CD4-positive, alpha-beta T cell treated with Interleukin-4 for 1 hour (primary cell): ENCODE measurements around the gene LRBA.
"Not testable (repeated sequence)": the region's sequence is repeated elsewhere in the genome, so short reads cannot be mapped to it uniquely, and the experiment has no call there.

ENCODE experiments used
- DNase-seq, 2 donors: peaks; one replicate each; pipeline ENCODE4 v3.0.0-alpha.2; 2020 to 2022

LRBA gene

GRCh38 chr4:150582146-150582872 lies 432.8 kb downstream of the LRBA start, which contains the start of gene MAB21L2:
Gene MAB21L2, plus strand, starts transcription at chr4:150582151. Its CDS starts 879 bp downstream, at chr4:150583030.
- no peak for DNase-seq

GRCh38 chr4:150581641-150582051 lies 433.4 kb downstream of the LRBA start:
- no peak for DNase-seq

- DNase-seq, result no peak
Observed at GRCh38 chr4:150581056-150581605, 434.0 kb downstream of the LRBA start.

- no peak for DNase-seq
Observed at GRCh38 chr4:150580306-150580705, 434.8 kb downstream of the LRBA start.

- DNase-seq, result no peak
Observed at GRCh38 chr4:150579551-150580234, 435.4 kb downstream of the LRBA start.

- no peak for DNase-seq
Observed at GRCh38 chr4:150578745-150579501, 436.2 kb downstream of the LRBA start.

- no peak for DNase-seq
Observed at GRCh38 chr4:150577796-150578195, 437.3 kb downstream of the LRBA start.

- no peak for DNase-seq
Observed at GRCh38 chr4:150574678-150575077, 440.4 kb downstream of the LRBA start.

- DNase-seq, result no peak
Observed at GRCh38 chr4:150573534-150573933, 441.6 kb downstream of the LRBA start.

- no peak for DNase-seq
Observed at GRCh38 chr4:150572704-150573504, 442.2 kb downstream of the LRBA start.

GRCh38 chr4:150570862-150571261 lies 444.2 kb downstream of the LRBA start:
- DNase-seq, result no peak

GRCh38 chr4:150569998-150570535 lies 445.0 kb downstream of the LRBA start:
- no peak for DNase-seq

- DNase-seq, result no peak
Observed at GRCh38 chr4:150569384-150569987, 445.6 kb downstream of the LRBA start.

GRCh38 chr4:150567070-150567469 lies 448.0 kb downstream of the LRBA start:
- DNase-seq, result no peak

GRCh38 chr4:150564967-150565366 lies 450.1 kb downstream of the LRBA start:
- not testable (repeated sequence) for DNase-seq

- DNase-seq, result no peak
Observed at GRCh38 chr4:150562751-150563150, 452.3 kb downstream of the LRBA start.

- DNase-seq, result no peak
Observed at GRCh38 chr4:150562250-150562649, 452.8 kb downstream of the LRBA start.

- no peak for DNase-seq
Observed at GRCh38 chr4:150561143-150561737, 453.8 kb downstream of the LRBA start.

- not testable (repeated sequence) for DNase-seq
Observed at GRCh38 chr4:150557811-150558210, 457.3 kb downstream of the LRBA start.

GRCh38 chr4:150547154-150547838 lies 467.8 kb downstream of the LRBA start:
- no peak for DNase-seq

GRCh38 chr4:150546286-150546685 lies 468.8 kb downstream of the LRBA start:
- no peak for DNase-seq
